HuH-7.5 (cell line): ENCODE data around the gene MAGI3.

Source experiments
- DNase-seq: peaks from one replicate; pipeline ENCODE4 v3.0.0; 2011; ENCODE audit warnings: low spot score

MAGI3 gene

GRCh38 chr1:113389953-113390834, at the start of gene MAGI3:
MAGI3 (plus strand) TSS chr1:113390515; CDS start chr1:113391034, 519 bp downstream.
- DNase-seq = peak; percentile 68

GRCh38 chr1:113353580-113353979, 36.7 kb upstream of the MAGI3 start:
- DNase-seq = no peak

GRCh38 chr1:113363935-113364334, 26.4 kb upstream of the MAGI3 start:
- no peak for DNase-seq

- no peak for DNase-seq
Measured at GRCh38 chr1:113369040-113369439, 21.3 kb upstream of the MAGI3 start.

- no peak for DNase-seq
Measured at GRCh38 chr1:113369699-113370098, 20.6 kb upstream of the MAGI3 start.

GRCh38 chr1:113370868-113371267, 19.4 kb upstream of the MAGI3 start:
- no peak for DNase-seq

GRCh38 chr1:113372546-113372945, 17.8 kb upstream of the MAGI3 start:
- DNase-seq = no peak

- no peak for DNase-seq
Measured at GRCh38 chr1:113373644-113374043, 16.7 kb upstream of the MAGI3 start.

GRCh38 chr1:113375878-113376277, 14.4 kb upstream of the MAGI3 start:
- no peak for DNase-seq

GRCh38 chr1:113380075-113380474, 10.2 kb upstream of the MAGI3 start:
- DNase-seq = no peak

- no peak for DNase-seq
Measured at GRCh38 chr1:113388017-113388620, 2.2 kb upstream of the MAGI3 start.

GRCh38 chr1:113388621-113389358, 1.5 kb upstream of the MAGI3 start:
- DNase-seq = peak; percentile 59

GRCh38 chr1:113389359-113389952, 859 bp upstream of the MAGI3 start:
- DNase-seq = no peak

- DNase-seq = no peak
Measured at GRCh38 chr1:113390871-113391648, 745 bp downstream of the MAGI3 start.

GRCh38 chr1:113391649-113392271, 1.4 kb downstream of the MAGI3 start:
- DNase-seq = no peak

GRCh38 chr1:113392541-113393128, 2.3 kb downstream of the MAGI3 start:
- DNase-seq = no peak

GRCh38 chr1:113394043-113394862, 3.9 kb downstream of the MAGI3 start:
- no peak for DNase-seq

GRCh38 chr1:113394863-113395259, 4.5 kb downstream of the MAGI3 start:
- DNase-seq = no peak

GRCh38 chr1:113396102-113396501, 5.8 kb downstream of the MAGI3 start:
- no peak for DNase-seq

GRCh38 chr1:113396585-113396984, 6.3 kb downstream of the MAGI3 start:
- DNase-seq = no peak
